ENCODE data around the gene SLC22A13.

DNA sequence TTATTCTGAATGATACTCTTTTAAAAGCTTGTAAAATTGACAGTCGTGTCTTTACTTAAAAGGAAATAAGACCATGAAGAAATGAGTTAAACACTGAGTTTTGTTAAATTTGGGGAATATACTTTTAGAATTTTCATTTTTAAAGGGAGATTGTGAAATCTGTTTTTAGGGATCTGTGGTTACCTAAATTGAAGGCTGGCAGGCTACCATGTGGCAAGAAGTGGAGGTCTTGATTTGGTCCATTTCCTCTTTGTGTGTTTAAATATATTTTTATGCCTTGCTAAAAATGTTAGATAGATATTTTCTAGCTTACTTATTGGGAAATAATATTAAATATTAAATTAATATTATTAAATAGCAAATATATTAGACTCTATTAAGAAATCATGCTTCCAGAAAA is 36.6 kb upstream of the SLC22A13 start:
- no peak for TF ChIP-seq CTCF (IDR thresholded peaks at IDR 0.05; ENCODE audit: low read length)
- TF ChIP-seq EZH2 (IDR thresholded peaks at IDR 0.05; ENCODE audit: borderline replicate concordance, low read length), result no peak

Measured in OCI-LY1 (cell line).